Right hindlimb (tissue), 1 donor: ENCODE data around the gene TMCC3.
"Not testable (repeated sequence)": the region's sequence is repeated elsewhere in the genome, so short reads cannot be mapped to it uniquely, and the experiment has no call there.

Experiments used
- DNase-seq: peaks from one replicate; pipeline ENCODE4 v3.0.0-alpha.2; 2018

The TMCC3 gene

DNA sequence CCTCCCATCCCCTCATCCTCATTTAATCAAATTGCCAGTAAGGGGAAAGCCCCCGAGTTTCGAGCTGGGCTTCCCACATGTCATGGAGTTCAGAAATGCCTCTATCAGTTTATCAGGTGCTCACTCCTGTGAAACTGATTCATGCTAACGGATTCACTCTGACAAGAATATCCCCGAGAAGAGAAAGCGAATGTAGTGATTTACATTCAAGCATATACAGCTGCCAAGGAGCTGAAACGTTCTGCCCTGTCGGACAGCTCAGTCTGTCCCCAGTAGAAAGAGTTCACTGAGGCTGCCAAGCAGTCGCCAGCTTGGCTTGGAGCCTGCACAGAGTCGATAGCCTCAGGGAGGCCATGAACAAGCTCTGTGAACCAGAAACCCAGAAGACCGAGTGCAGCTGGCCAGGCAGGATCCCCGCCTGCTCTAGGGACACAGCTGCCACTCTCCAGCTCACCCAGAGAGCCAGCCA, 88.4 kb downstream of the TMCC3 start:
- DNase-seq = peak; percentile 60

GRCh38 chr12:94560431-94561221, 89.7 kb downstream of the TMCC3 start:
- DNase-seq = no peak

DNA sequence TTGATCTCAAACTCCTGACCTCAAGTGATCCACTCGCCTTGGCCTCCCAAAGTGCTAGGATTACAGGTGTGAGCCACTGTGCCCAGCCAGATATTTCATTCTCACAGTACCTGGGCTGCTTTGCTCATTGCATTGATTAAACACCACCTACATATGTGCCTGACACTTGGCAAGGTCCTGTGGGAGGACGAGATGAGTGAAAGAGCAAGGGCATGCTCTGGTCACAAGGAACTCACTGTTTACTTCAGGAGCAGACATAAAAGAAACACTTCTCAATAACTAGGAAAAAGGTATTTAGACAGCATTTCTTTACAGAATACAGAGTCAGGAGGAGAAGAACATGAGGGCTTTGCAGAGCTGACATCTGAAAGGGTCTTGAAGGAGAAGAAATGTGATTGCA, 91.7 kb downstream of the TMCC3 start:
- no peak for DNase-seq

DNA sequence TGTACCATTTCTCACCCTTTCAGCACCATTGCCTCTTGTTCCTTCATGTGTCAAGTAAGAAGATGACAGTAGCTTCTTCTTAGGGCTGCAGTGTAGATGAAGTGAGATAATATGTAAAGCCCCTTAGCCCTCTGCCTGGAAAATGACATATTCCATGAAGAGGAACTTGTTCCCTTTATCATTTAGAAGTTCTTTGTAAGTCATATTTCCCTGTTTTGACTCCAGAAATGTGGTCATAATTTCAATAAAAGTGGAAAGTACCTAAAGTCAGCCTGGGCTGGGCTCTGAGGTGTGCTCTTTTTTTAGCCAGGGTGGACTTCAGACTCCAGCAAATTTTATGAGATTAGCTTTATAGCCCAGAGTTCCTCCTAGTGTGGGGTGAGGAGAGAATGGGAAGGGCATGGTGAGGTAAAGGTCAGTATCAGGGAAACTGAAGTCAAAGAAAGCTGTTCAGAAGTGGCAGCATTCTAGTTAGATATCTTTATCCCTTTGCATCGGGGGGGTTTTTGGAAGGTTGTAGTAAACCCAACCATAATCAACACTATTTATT, 92.5 kb downstream of the TMCC3 start:
- DNase-seq = no peak

GRCh38 chr12:94555687-94556086, 94.7 kb downstream of the TMCC3 start:
- DNase-seq = no peak

- no peak for DNase-seq
These were observed 96.5 kb downstream of the TMCC3 start for GRCh38 chr12:94553875-94554274.

DNA sequence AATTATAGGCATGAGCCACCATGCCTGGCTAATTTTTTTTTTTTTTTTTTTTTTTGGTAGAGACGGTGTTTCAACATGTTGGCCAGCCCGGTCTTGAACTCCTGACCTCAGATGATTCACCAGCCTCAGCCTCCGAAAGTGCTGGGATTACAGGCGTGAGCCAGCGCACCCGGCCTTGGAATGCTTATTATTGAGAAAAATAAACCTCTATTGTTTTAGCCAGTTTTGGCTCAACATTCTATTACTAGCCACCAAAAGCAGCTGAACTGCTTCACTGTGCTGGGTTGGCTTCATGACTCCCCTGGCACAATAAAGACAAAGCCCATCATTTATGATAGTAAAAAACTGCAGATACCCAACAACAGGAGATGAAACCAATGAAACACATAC, 97.2 kb downstream of the TMCC3 start:
- no peak for DNase-seq

- DNase-seq = no peak
These were observed 98.5 kb downstream of the TMCC3 start for GRCh38 chr12:94551810-94552209.

GRCh38 chr12:94550964-94551363, 99.4 kb downstream of the TMCC3 start:
- DNase-seq = no peak

- DNase-seq = not testable (repeated sequence)
These were observed 101.5 kb downstream of the TMCC3 start for GRCh38 chr12:94548833-94549232.

DNA sequence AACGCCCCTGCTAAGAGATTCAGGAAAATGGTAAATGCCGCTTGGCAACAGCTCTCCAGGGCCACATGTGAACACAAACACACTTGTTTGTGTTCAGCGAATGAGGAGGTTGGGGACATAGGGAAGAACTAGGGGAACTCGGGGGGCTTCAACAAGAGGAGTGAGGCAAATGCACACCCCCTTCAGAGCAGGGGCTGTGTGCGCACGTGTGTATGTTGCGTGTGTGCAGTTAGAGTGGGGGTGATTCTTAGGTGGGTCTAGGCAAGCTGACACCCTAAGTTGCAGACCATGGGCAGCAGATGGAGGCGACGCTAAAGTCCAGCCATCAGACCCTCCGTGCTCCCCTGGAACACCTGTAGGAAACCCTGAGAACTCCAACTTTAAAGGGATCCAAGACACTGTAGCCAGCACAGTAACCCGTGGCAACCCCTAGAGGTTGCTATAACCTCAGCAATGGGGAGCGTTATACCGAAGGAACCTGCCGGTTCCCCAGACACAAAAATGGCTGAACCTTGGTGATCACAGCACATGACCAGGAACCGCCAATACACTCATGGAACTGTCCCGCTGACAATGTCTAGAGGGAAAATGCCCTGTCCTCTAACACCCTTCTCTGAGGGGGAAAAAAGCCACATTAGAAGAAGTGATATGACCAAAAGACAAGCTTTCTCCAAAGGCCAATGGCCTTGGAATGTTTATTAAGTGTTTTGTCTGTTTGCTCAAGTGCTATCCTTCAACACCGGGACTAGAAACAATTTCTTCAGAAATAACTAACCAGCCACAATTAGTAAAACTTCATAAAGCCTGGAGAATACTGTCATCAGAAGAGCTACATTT, 104.2 kb downstream of the TMCC3 start:
- peak; percentile 46 for DNase-seq

- no peak for DNase-seq
These were observed 106.0 kb downstream of the TMCC3 start for GRCh38 chr12:94544355-94544754.

DNA sequence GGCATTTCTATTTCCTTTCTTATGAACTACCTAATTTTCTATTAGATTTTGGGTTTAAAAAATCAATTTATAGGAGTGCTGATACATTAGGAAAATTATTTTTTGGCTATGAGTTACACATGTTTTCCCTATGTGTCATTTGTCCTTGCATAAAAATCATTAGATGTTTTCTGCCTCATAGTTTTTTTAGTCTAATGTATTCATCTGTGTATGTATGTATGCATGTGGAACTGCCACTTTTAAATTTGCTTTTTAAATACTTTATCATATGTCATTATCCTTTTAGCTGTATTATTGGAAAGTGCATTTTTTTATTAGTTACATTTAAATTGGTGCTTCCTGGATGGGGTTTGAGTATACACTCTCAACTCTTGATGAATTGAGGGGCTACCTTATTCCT, 112.0 kb downstream of the TMCC3 start:
- no peak for DNase-seq

DNA sequence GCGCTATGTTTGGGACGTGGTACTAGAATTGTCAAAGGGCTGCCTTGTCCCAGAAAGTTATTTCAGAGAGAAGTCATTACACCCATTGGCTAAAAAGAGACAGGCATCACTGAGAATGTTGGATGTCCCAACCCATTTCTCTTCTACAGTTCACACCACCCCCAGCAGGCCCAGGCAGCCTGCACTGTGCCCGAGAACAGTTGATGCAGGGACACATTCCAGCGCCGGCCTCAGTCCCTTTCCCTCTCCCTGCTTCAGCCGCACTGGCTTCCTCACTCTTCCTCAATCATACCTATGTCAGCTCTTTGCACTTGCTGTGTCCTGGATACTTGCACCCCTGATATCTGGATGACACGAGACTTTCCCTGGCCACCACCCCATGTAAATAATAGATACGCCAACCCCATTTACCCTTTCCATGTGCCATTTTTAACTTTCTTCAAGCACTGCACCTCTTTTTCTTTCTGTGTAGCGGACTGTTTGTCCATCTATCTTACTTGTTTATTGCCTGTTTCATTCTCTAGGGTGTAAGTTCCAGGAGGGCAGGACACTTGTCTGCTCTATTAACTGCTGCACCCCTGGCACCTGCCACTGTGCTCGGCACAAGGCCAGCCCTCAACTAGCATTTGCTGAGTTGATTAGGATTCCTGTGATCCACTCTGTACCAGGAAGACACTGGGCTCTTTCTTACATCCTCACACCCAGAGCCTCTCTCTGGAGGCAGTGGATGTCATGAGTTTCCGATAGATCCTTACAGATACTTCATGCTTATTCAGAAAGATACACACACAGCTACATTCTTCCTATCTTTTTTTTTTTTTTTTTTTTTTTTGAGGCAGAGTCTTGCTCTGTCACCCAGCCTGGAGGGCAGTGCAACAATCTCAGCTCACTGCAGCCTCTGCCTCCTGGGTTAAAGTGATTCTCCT, 114.1 kb downstream of the TMCC3 start:
- DNase-seq = no peak

- no peak for DNase-seq
These were observed 114.8 kb downstream of the TMCC3 start for GRCh38 chr12:94535510-94535921.

DNA sequence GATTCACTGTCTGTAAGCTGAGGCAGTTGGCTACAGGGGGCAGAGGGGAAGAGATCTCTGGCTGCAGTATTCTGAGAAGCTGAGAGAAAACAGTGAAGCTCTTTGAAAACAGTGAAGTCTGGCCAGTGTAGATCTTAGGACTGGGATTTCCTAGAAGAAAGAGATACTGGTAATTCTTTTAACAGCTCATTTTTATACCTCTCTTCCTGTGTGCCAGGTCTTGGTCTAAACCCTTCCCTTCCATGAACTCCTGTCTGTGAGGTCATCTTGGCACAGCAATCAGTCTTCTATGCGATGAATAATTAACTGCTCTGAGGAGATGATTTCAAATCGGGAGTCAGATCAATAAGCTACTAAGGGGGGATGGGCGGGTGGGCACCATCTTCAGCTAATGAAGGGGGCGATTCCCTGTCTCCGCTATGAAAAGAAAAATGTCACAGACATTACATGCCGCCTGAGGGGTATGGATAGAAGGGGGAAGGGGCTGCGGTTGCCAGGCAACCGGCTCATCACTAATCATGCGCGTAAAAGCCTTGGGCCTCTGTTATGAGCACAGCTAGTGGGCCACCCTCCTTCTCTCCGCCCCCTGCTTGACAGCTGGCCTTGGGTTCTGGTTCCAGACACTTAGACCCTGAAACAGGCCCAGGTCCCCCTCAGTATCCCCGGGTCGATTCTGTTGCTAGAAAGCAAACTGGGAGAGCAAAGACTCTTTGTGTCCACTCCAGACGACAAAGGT, 115.4 kb downstream of the TMCC3 start:
- no peak for DNase-seq

- no peak for DNase-seq
These were observed 116.1 kb downstream of the TMCC3 start for GRCh38 chr12:94534278-94534677.

DNA sequence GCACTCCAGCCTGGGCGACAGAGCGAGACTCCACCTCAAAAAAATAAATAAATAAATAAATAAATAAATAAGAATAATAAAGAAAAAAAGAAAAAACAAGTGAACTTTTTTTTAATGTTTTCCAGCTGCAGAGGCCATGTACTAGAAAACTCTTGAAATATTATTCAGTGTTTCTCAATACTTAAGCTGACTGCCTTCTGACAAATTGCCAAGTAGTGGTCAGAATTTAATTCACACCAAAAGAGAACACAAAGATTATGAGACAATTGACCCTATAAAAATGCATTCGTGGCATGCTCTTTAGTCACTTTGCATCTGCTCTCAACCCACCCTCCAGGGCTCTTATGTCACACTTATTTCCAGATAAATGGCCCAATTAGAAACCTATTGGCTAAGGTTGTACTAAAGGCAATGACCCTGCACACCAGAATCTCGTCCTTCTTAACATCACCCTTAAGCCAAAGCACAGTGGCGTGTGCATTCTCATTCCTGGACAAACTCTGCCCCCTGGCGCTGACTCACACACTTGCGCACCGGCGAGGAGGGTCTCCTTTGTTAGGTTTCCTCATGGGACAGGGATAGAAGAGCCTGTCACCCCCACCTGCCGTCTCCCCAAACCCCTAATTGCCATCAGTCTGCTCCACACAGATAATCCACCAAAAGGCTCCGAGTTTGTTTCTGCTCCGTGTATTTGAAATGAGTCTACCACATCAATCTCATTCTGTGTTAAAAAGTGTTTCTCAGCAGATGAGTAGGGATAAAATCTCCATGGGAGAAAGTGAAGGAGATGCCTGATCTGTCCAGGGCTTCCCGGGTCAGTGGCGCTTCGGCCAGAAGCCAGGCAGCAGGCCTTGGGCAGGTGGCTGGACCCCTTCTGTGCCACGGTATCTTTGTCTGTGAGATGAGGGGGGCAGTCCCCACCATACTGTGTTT, 117.6 kb downstream of the TMCC3 start:
- peak; percentile 68 for DNase-seq

GRCh38 chr12:94531196-94531720, 119.1 kb downstream of the TMCC3 start:
- no peak for DNase-seq

DNA sequence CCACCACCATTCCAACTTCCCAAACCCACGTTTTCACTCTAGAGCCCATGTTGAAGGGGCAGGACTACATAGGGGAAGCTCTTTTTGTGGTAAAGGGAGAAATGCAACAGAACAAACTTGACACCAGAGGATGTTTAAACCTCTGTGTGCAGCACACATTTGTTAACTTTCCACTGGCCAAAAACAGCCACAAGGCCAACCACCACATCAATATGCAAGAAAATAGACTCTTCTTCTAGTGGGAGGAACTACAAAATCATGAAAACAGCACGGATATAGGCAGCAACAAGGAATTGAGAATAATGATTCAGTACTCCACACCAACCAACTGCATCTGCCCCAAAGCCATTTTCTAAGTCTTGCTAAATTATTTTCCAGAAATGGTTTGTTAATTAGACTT, 124.4 kb downstream of the TMCC3 start:
- no peak for DNase-seq
